Endothelial cell of umbilical vein (primary cell): ENCODE results near the gene RFXANK.

ENCODE experiments used
- EZH2 ChIP-seq: IDR thresholded peaks from 2 replicates; pipeline ENCODE4 v1.6.1; 2012; ENCODE audit warnings: borderline replicate concordance, low read depth, mild to moderate bottlenecking, moderate library complexity, low read length, inconsistent platforms; ENCODE audit not compliant: severe bottlenecking
- FOS ChIP-seq: IDR thresholded peaks from 2 replicates; pipeline ENCODE4 v1.6.1; 2011; ENCODE audit warnings: mild to moderate bottlenecking, low read length, moderate library complexity, borderline replicate concordance; ENCODE audit not compliant: insufficient read depth
- JUN ChIP-seq: IDR thresholded peaks from 2 replicates; pipeline ENCODE4 v1.6.1; 2011; ENCODE audit warnings: borderline replicate concordance, low read depth; ENCODE audit not compliant: insufficient read length, insufficient read depth
- MYC ChIP-seq: IDR thresholded peaks from one replicate; pipeline ENCODE4 v1.6.1; 2011; ENCODE audit warnings: mild to moderate bottlenecking, low read depth, low read length
- POLR2A ChIP-seq: IDR thresholded peaks from 2 replicates; pipeline ENCODE4 v1.6.1; 2012; ENCODE audit warnings: low read depth, mild to moderate bottlenecking, control low read depth, low read length
- POLR2AphosphoS5 ChIP-seq: IDR thresholded peaks from 2 replicates; pipeline ENCODE4 v1.6.1; 2012; ENCODE audit warnings: low read depth, mild to moderate bottlenecking, control low read depth, low read length, moderate library complexity; ENCODE audit not compliant: insufficient read depth
- TF ChIP-seq, protein P1 (sequence below), 2 donors: IDR thresholded peaks; 1 replicate in 1 of 2; 2 replicates in 1 of 2; pipeline ENCODE4 v1.5.1; 2011; ENCODE audit warnings: low read length in 2 of 2, mild to moderate bottlenecking in 2 of 2, moderate library complexity in 2 of 2, control low read depth in 1 of 2, inconsistent platforms in 1 of 2, low read depth in 1 of 2; ENCODE audit not compliant: insufficient read depth in 1 of 2; ENCODE audit errors: extremely low read depth in 1 of 2
- TF ChIP-seq, protein P2 (sequence below): IDR thresholded peaks from 2 replicates; pipeline ENCODE4 v1.6.1; 2011; ENCODE audit not compliant: insufficient read depth, insufficient read length

DNA sequence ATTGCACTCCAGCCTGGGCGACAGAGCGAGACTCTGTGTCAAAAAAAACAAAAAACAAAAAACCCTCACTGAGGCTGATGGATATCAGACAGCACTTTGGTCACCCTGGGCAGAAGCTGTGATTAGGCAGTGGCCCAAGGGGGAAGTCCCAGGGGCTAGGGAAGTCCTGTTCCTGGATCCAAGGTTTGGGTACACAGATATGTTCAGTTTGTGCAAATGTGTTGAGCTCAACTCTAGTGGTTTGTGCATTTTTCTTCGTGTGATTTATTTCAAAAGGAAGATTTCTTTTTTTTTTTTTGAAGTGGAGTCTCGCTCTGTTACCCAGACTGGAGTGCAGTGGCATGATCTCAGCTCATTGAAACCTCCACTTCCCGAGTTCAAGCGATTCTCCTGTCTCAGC is 34.2 kb upstream of the RFXANK start:
- TF ChIP-seq, protein P1, sequence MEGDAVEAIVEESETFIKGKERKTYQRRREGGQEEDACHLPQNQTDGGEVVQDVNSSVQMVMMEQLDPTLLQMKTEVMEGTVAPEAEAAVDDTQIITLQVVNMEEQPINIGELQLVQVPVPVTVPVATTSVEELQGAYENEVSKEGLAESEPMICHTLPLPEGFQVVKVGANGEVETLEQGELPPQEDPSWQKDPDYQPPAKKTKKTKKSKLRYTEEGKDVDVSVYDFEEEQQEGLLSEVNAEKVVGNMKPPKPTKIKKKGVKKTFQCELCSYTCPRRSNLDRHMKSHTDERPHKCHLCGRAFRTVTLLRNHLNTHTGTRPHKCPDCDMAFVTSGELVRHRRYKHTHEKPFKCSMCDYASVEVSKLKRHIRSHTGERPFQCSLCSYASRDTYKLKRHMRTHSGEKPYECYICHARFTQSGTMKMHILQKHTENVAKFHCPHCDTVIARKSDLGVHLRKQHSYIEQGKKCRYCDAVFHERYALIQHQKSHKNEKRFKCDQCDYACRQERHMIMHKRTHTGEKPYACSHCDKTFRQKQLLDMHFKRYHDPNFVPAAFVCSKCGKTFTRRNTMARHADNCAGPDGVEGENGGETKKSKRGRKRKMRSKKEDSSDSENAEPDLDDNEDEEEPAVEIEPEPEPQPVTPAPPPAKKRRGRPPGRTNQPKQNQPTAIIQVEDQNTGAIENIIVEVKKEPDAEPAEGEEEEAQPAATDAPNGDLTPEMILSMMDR (IDR thresholded peaks at IDR 0.05; ENCODE audit: extremely low read depth in 1 of 2, insufficient read depth in 1 of 2, low read depth in 1 of 2, low read length in 2 of 2), result no peak
- TF ChIP-seq POLR2A (no peak), EZH2 (no peak), MYC (no peak), POLR2AphosphoS5 (no peak), JUN (no peak), FOS (no peak)
- TF ChIP-seq, protein P2, sequence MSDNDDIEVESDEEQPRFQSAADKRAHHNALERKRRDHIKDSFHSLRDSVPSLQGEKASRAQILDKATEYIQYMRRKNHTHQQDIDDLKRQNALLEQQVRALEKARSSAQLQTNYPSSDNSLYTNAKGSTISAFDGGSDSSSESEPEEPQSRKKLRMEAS, result no peak
